T follicular helper cell (primary cell): ENCODE measurements around the gene HSPA4L.

Experiments used
- DNase-seq: peaks from one replicate; pipeline ENCODE4 v3.0.0-alpha.2; 2020; ENCODE audit warnings: low read depth

The HSPA4L gene

DNA sequence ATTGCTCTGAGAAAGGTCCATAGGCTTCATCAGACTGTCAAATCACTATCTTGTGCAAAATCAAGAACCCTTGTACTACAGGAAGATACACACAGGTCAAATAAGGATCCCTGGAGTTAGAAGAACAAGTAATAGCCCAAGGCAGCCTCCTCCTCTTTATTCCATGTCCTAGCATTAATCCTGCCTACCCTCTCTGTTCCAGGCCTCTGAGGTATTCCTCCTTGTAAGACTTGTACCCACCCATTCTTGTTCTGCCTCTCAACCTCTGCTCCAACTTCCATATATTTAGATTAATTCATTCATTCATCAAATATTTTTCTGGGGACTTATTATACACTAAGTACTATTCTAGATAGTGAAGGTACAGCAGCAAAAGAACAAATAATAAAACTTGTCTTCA is 88.2 kb downstream of the HSPA4L start:
- no peak for DNase-seq

DNA sequence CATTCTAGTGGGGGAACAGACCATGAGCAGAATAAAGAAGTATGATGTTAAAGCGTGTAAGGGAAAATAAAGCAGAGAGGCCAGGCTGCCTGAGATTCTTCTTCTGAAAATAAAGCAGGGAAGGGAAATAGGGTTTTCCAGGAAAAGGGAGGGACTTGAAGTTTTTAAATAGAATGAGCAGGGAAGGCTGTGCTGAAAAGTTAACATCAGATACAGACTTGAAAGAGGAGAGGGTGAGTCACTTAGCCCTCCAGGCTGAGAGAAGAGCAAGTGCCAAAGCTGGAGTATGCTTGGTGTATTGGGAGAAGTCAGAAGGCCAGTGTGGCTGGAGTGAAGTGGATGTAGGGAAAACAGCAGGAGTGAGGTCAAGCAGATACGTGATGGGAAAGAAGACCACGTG is 88.6 kb downstream of the HSPA4L start:
- DNase-seq = no peak

DNA sequence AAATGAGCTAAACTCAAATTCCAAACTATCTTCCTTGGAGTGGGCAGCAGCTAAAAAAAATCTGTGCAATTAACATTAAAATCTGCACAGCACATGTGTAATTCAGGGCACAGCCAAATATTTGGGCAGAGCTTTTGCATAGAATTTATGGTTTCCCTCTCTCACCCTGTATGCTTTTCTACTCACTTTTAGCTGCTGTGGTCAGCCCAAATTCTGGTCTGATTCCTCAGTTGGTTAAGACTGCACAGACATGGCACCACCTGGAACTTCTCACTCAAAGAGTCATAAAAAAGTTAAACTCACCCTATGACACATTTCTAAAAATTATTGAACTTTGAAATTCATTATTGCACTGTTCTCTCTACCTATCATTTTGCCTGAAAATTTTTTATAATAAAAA is 93.7 kb downstream of the HSPA4L start:
- no peak for DNase-seq

DNA sequence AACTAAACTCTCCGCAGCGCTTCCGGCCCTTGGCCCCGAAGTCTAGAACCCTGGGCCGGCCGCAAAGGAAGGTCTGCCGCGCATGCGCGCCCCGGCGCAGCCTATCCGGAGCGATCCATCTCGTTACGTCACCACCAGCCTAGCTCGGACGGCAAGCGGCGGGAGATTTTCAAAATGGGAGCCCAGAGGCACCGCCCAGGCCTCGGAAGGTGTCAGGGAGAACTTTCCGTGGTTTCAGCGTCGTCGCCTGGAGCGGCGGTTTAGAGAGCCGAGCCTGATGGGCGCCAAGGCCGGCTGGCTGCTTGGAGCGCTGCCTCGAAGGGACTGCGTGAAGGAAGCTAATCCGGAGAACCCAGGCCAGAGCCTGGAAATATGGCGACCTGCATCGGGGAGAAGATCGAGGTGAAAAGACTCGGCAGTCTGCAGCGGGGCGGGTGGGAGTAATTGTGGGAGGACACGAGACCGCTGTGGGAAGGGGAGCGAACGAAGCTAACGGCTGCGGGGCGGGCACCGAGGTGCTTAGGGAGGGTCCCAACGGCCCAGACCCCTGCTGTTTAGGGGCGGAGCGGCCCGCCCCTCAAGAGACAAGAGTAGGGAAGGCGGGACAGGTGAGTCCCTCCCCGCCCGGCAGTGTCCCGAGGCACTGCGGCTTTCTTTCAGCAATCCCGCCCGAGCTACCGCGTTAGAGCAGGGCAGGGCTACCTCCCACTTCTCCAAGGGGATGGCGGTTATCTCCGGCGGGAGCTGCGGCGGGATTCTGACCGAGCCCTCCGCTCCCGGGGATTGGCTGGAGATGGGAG is 98.8 kb downstream of the HSPA4L start, which contains the start of gene PLK4:
PLK4 (plus strand) TSS at position 131 of the 800 bp plus-strand sequence; CDS start at position 373, 242 bp downstream.
- peak; percentile 85 for DNase-seq

DNA sequence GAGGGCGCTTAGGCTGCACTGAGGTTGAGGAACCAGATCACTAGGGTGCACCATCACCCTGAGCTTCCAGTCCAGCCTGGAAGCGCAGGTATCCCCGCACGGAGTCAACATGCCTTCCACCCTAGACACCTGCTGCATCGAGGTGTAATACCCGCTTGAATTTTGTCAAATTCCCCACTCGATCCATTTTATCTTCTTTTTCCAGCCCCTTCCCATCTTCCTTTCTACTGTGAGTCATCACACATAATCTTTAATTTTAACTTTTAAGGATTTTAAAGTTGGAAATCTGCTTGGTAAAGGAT is 99.4 kb downstream of the HSPA4L start:
- DNase-seq = no peak

DNA sequence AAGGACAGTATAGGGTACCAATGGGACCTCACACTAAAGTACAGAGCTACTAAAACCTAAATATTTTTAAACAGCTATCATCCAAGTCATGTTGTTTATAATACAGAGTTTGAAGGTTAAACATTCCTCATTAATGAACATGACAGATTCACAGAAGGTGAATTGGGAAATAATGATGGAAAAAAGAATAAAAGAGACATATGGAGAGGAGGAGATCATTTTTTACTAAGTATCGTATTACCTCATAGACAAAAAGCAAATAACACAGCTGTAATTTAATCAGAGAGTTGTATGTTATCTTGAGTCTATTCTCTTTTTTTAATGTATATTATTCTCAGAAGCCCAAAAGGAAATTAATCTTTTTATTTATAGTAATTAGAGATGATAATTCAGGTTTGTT is 106.4 kb downstream of the HSPA4L start:
- no peak for DNase-seq

DNA sequence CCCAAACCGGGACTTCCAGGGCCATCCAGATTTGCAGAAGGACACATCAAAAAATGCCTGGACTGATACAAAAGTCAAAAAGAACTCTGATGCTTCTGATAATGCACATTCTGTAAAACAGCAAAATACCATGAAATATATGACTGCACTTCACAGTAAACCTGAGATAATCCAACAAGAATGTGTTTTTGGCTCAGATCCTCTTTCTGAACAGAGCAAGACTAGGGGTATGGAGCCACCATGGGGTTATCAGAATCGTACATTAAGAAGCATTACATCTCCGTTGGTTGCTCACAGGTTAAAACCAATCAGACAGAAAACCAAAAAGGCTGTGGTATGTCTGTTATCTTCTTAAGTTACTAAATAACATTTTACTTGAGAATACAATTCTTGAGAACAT is 107.8 kb downstream of the HSPA4L start:
- no peak for DNase-seq
